T47D (cell line): ENCODE data around the gene TRMT11.
A peak's percentile ranks its signal among the peaks of the same experiment; 100 is the strongest.
"Not testable (repeated sequence)": the region's sequence is repeated elsewhere in the genome, so short reads cannot be mapped to it uniquely, and the experiment has no call there.

Experiments
- DNase-seq, 2 experiments: peaks; one replicate each; pipeline versions ENCODE4 v3.0.0 to v3.0.0-alpha.2; 2011 to 2012; ENCODE audit warnings: low read depth in 1 of 2, low spot score in 1 of 2
- JUND ChIP-seq: IDR thresholded peaks from 2 replicates; pipeline ENCODE4 v1.6.1; 2012; ENCODE audit warnings: low read depth
- in situ Hi-C: cut with HindIII; loops from 2 replicates; pipeline ENCODE4 v1.10.0; 2016; ENCODE audit warnings: low sequenced_read_pairs, low pct_unique_long_range_greater_than_20kb

The TRMT11 gene

DNA sequence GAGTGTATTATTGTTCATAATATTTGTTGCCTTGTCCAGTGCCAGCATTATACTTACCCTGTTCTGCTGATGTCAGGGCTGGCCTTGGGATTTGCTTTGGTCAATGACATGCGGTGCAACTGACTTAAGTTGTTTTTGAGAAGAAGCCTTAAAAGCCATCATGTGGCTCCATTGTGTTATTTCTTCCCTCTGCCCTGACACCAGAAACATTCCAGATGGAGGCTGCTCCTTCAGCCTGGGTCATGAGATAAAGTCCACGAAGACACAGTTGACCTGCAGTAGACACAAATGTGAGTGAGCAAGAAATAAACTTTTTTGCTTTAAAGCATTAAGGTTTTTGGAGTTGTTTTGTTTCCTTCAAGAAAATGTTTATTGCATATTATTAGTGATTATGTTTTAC is 37.3 kb upstream of the TRMT11 start:
- no peak for DNase-seq
- no peak for TF ChIP-seq JUND
- in situ Hi-C loops, result no loop called here

DNA sequence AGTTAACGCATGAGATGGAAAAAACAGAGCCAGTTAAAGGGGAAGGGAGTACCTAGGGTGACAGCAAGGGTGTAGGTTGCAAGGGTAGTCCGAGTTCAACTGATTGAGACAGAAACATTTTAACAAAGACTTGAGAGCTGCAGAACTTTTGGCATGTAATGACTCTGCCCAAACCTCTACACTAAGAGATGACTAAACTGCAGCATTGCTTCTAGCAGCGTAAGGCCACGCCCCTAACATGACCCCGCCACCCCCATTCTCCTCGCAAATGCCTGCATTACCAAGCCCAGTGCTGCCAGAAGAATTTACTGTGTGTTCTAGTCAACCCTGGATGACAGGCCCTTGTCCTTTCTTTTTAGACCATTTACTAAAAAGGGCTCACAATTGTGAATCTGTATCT is 36.0 kb upstream of the TRMT11 start:
- no peak for DNase-seq
- in situ Hi-C loops, result no loop called here
- TF ChIP-seq JUND, result no peak

DNA sequence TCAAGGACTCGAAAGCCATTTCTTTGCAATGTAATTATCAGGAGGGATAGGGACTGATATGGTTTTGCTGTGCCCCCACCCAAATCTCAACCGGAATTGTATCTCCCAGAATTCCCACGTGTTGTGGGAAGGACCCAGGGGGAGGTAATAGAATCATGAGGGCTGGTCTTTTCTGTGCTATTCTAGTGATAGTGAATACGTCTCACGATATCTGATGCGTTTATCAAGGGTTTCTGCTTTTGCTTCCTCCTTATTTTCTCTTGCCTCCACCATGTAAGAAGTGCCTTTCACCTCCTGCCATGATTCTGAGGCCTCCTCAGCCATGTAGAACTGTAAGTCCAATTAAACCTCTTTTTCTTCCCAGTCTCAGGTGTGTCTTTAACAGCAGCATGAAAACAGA is 35.6 kb upstream of the TRMT11 start:
- in situ Hi-C loops, DNase-seq: not testable (repeated sequence)

DNA sequence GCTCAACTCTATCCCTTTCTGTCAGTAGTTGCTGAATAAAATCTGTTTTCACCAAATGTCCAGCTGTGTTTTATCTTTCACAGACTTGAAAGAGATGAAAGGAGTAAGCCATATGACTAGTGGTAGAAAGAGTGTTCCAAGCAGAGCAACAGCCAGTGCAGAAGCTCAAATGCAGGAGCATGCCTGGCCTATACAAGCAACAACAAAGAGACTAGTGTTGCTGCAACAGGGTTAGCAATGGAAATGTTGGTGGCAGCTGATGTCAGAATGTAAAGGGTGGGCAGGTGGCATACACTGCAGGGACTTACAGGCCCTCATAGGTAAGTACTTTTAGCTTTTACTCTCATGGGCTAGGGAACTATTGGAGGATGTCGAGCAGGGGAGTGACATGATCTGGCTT is 35.0 kb upstream of the TRMT11 start:
- DNase-seq, result no peak
- TF ChIP-seq JUND, result no peak
- in situ Hi-C loops, result no loop called here

DNA sequence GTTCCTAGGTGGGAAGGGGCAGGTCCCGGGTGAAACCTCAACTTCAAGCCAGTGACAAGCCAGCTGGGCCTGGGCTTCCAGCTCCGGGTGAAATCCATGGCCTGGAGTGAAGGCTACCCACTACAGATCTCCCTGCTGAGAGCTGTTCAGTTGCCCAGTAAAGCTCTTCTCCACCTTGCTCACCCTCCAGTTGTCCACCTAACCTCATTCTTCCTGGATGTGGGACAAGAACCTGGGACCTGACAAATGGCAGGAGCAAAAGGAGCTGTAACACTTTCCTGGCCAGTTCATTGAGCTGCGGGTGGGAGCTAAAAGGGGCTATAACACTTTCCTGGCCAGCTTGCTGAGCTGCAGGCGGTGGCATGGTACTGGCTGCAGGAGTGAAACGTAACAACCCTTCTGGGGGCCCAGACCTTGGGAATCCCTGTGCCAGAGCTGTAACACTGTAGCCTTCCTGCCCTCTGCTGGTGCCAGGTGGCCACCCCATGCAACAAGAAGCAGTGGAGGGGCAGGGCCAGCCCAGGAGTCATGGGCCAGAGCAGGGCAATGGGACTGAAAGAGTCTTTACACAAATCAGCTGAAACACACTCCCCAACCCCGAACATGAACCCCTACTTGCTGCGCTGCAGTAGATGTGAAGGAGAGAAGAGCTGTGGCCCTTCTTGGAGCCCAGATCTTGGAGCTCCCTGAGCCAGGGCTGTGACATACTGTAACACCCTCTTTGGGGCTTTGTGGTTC is 33.4 kb upstream of the TRMT11 start:
- no peak for TF ChIP-seq JUND
- peak in 1 of 2 experiments; percentile 12 for DNase-seq
- in situ Hi-C loops, result no loop called here

DNA sequence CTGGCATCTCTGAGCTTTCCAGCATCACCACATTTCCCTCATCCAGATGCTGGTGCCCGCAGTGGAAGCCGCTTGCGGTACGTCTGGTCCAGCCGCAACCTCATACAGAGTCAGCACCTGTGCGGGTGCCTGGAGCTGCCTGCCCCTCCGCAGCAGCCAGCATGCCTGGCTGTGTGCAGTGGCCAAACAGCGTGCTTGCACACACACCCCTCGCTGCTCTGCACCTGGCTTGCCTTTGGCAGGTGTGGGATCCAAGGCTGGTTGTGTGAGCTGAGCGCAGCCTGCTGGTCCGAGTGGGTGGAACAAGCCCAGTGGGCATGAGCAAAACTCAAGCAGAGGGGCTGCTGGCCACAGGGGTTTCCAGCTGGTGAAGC is 32.9 kb upstream of the TRMT11 start:
- DNase-seq, result peak in 1 of 2 experiments; percentile 57
- in situ Hi-C loops, result no loop called here

DNA sequence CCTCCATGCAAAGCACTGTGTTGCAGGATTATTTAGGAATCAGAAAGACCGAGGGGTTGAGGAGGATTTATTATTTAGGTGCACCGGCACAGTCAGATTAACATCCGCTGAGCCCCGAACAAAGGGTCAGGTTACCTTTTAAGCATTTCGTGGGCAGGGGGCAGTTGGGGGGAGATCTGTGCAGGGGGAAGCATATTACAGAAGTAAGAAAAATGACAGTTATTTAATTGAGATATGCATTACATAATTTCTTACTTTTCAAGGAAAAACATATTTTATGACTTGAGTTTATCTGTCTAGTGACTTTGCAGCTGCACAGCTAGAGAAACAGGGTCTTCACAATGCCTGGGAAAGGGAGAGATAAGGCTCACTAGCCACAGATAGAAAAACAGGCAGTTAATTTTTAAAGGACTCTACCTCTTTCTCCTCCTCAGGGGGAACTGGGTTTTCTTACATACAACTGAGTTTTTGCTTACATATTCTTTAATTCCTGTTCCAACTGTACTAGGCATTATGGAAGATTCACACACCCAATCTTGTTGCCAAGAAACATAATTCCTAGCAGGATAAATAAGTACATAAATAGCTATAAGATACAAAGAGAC is 31.5 kb upstream of the TRMT11 start:
- TF ChIP-seq JUND, result no peak
- no peak for DNase-seq
- in situ Hi-C loops, result no loop called here

More for the DNA sequence above, 32.9 kb upstream of the TRMT11 start:
- TF ChIP-seq JUND, result no peak

DNA sequence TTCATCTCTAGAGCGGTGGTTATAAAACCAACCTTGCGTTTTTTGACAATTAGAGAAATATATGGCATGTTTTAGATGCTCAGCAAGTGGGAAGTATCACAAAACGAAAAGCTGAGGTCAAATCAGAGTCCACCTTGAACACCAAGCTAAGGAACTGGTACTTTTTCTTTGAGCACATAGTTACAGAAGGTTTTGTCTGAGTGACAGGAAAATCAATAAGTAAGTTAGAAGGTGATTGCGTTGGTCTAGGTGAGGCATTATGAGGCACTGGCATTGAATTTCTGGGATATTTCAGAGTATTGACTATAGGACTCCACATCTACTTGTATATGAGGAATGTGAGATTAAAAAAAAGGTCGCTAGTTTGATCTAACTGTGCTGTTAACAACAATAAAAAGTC is 30.4 kb upstream of the TRMT11 start:
- DNase-seq, result no peak
- in situ Hi-C loops, result no loop called here
- no peak for TF ChIP-seq JUND

DNA sequence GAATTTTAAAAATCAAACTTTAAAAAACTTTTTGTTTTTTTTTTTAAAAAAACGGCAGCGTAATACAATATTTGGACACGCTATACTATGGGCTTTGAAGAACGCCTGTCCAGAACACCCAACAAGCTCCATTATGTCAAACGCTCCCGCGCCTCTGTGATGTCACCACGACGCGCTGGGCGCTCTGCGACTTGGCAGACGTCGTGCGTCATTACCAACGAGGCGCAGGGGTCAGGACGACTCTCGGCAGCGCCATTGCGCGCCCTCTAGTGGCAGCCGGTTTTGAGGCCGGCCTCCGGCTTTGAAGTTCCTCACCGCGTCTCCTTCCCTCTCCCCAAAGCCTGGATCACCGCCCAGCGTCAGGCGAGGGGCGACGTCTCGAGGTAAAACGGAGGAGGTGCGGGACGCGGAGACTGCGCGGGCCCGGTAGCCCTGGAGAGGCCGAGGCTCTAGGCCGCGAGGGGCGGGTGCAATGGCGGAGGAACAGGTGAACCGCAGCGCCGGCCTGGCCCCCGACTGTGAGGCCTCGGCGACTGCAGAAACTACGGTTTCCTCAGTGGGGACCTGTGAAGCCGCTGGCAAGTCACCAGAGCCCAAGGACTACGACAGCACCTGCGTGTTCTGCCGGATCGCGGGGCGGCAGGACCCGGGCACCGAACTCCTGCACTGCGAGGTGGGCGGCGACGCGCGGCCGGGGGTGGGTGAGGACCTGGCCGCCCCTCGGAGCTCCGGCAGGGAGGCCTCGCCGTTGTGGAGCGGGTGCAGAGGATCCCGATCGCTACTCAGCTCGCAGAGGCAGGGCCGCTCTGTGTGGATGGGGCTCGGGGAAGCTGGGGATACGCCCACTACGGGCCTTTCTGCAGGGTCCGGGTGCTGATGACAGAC is 29.6 kb upstream of the TRMT11 start, which contains the start of gene HINT3:
Gene HINT3 (plus strand): TSS at position 265 of the 885 bp plus-strand sequence. CDS start 208 bp downstream, at position 473.
- DNase-seq, result peak; percentile 84 to 96
- TF ChIP-seq JUND, result no peak
- in situ Hi-C loops, result no loop called here

DNA sequence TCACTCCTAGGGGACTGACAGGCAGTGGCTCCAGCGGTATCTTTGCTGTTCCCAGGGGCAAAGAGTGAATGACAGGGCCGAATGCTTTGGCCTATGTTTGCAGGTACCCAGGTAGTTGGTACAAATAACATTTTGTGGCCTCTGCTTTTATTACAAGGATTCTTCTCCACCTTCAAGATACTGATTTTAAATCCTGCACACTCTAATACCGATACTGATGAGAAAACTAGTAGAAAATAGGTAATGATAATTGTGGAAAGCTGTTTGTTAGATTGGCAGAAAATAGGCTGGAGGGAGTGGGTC is 29.0 kb upstream of the TRMT11 start:
- no peak for TF ChIP-seq JUND
- no peak for DNase-seq
- in situ Hi-C loops, result no loop called here

DNA sequence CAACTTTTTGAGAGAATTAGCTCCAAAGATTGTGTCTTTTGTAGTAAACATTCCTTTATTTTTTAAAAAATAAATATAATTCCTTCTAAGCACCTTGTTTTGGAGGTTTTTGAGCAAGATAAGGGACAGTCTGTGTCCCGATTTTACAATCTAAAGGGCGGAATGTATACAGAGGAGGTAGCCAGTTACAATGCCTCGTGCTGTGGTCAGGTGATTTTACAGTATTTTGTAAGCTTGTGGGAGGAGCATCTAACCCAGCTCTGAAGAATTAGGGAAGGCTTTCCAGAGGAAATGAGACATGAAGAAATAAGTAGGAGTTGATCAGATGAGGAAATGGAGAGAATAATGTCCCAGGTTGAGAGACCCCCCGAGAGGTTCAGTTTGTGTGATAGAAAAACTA is 28.5 kb upstream of the TRMT11 start:
- in situ Hi-C loops, result no loop called here
- peak; percentile 17 to 50 for DNase-seq
- TF ChIP-seq JUND, result no peak

DNA sequence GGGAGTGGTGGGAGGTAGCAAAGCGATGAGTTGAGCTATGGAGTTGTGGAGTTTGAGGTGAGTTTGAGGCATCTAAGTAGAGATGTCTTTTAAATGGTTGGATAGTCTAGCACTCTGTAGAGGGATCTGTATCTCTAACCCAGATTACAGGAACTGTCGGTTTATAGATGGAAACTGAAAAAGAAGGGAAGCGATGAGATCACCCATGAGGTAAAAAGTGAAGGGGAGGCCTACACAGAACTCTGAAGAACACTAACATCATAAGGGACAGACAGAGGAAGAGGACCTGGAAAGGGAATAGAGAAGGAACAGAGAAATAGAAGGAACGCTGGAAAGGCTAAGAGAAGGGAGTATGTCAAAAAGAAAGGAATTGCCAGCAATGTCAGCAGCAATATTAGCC is 27.3 kb upstream of the TRMT11 start:
- in situ Hi-C loops, result no loop called here
- no peak for TF ChIP-seq JUND
- no peak for DNase-seq

DNA sequence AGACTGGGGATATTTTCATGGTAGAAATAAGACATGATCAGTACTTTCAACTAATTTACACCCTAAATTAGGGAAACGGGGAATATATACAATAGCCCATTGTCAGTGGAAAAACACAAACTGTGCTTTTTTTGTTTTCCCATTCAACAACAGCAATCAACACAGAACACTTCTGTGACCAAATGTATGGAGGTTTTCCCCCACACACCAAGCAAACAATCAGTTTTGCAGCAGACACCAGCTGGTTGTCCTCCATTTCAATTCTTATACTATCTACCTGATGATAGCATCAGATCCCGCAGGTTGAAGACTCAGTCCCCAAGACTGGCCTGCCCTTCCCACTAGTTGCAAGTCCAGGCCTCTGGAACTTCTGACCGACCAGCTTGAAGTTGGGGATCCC is 25.2 kb upstream of the TRMT11 start:
- DNase-seq, result no peak
- in situ Hi-C loops, result no loop called here
- no peak for TF ChIP-seq JUND
